Hepatocyte (in vitro differentiated cells): Measurements from ENCODE around the gene PDE8B. TPM values are rescaled to one million over a fixed set of nuclear protein-coding genes. Genes with fewer than 3 reads are reported as not detected.

Source experiments
- DNase-seq: peaks from one replicate; pipeline ENCODE4 v3.0.0-alpha.2; 2016; ENCODE audit warnings: low spot score
- H2AFZ ChIP-seq: fragments of 200-600 bp; sonication (generic); 2 replicates; pipeline ENCODE4 v1.6.0; 2016; ENCODE audit warnings: antibody characterized with exemption, mild to moderate bottlenecking
- H3K27ac ChIP-seq: fragments of 200-600 bp; sonication (generic); 2 replicates; pipeline ENCODE4 v1.5.1; 2016; ENCODE audit warnings: mild to moderate bottlenecking
- H3K27me3 ChIP-seq: fragments of 200-600 bp; sonication (generic); 2 replicates; pipeline ENCODE4 v1.6.1; 2016
- H3K36me3 ChIP-seq: fragments of 200-600 bp; sonication (generic); replicated peaks from 2 replicates; pipeline ENCODE4 v1.5.1; 2016; ENCODE audit warnings: low read depth; ENCODE audit not compliant: insufficient read depth
- H3K4me1 ChIP-seq: fragments of 200-600 bp; sonication (generic); 2 replicates; pipeline ENCODE4 v1.5.1; 2016; ENCODE audit warnings: mild to moderate bottlenecking, moderate library complexity; ENCODE audit not compliant: insufficient read depth
- H3K4me2 ChIP-seq: fragments of 200-600 bp; sonication (generic); 2 replicates; pipeline ENCODE4 v1.6.0; 2016
- H3K4me3 ChIP-seq: fragments of 200-600 bp; sonication (generic); 2 replicates; pipeline ENCODE4 v1.5.1; 2016; ENCODE audit warnings: mild to moderate bottlenecking
- H3K79me2 ChIP-seq: fragments of 200-600 bp; sonication (generic); 2 replicates; pipeline ENCODE4 v1.6.0; 2017; ENCODE audit warnings: mild to moderate bottlenecking
- H3K9me2 ChIP-seq: fragments of 200-600 bp; sonication (generic); replicated peaks from 2 replicates; pipeline ENCODE4 v1.6.0; 2017; ENCODE audit warnings: mild to moderate bottlenecking; ENCODE audit not compliant: insufficient read depth
- H3K9me3 ChIP-seq: fragments of 200-600 bp; sonication (generic); 2 replicates; pipeline ENCODE4 v1.5.1; 2016; ENCODE audit warnings: low read depth, mild to moderate bottlenecking
- H4K20me1 ChIP-seq: fragments of 200-600 bp; sonication (generic); 2 replicates; pipeline ENCODE4 v1.6.0; 2016; ENCODE audit warnings: mild to moderate bottlenecking; ENCODE audit not compliant: insufficient read depth, poor library complexity, severe bottlenecking
- CTCF ChIP-seq: fragments of 200-600 bp; sonication (generic); IDR thresholded peaks from 2 replicates; pipeline ENCODE4 v1.5.1; 2016; ENCODE audit warnings: antibody characterized with exemption, mild to moderate bottlenecking; ENCODE audit not compliant: poor library complexity
- EZH2 ChIP-seq: fragments of 200-600 bp; sonication (generic); IDR thresholded peaks from 2 replicates; pipeline ENCODE4 v1.6.1; 2016; ENCODE audit warnings: antibody characterized with exemption, mild to moderate bottlenecking, borderline replicate concordance
- EZH2phosphoT487 ChIP-seq: fragments of 200-600 bp; sonication (generic); IDR thresholded peaks from one replicate; pipeline ENCODE4 v1.6.1; 2018; ENCODE audit warnings: antibody characterized with exemption, mild to moderate bottlenecking, low read depth, moderate library complexity; ENCODE audit not compliant: unreplicated experiment, severe bottlenecking
- WGBS: methylation state at CpG from one replicate; pipeline ENCODE4 v1.1.6; 2016; ENCODE audit warnings: low lambda C conversion rate; ENCODE audit errors: missing lambda C conversion rate; 5-methylcytosine and 5-hydroxymethylcytosine counted together
- polyA plus RNA-seq: library from polyadenylated mRNA; unstranded; fragments of >200 nt; fragmentation: Nextera tagmentation; extraction: Ambion mirVana; gene quantifications from 2 replicates; pipeline ENCODE4 v1.2.1, GENCODE V29; 2016
- total RNA-seq: library from RNA; depleted of rRNA; stranded (reverse); fragments of >200 nt; gene quantifications from 2 replicates; pipeline ENCODE4 v1.2.3, GENCODE V29; 2014

The PDE8B gene
- total and polyA plus RNA-seq, 2 experiments from 2014 or later: 8.3 to 9.2 TPM

GRCh38 chr5:77231471-77232138, 21.1 kb downstream of the PDE8B start:
- DNase-seq: no peak
- Histone ChIP-seq H3K4me2 (no peak overlapping the region), H3K9me3 (no peaks in the 10 kb centered on the region), H2AFZ (no peak overlapping the region), H3K4me1 (no peaks in the 10 kb centered on the region), H3K79me2 (no peaks in the 10 kb centered on the region), H4K20me1 (no peaks in the 10 kb centered on the region), H3K9me2 (no peaks in the 10 kb centered on the region), H3K27me3 (no peaks in the 10 kb centered on the region), H3K4me3 (no peak overlapping the region), H3K36me3 (no peaks in the 10 kb centered on the region), H3K27ac (no peak overlapping the region)
- 62% methylated on average over 8 of the region's 8 CpGs for WGBS
- TF ChIP-seq EZH2phosphoT487: no peak
- TF ChIP-seq EZH2: no peak
- no peak for TF ChIP-seq CTCF

DNA sequence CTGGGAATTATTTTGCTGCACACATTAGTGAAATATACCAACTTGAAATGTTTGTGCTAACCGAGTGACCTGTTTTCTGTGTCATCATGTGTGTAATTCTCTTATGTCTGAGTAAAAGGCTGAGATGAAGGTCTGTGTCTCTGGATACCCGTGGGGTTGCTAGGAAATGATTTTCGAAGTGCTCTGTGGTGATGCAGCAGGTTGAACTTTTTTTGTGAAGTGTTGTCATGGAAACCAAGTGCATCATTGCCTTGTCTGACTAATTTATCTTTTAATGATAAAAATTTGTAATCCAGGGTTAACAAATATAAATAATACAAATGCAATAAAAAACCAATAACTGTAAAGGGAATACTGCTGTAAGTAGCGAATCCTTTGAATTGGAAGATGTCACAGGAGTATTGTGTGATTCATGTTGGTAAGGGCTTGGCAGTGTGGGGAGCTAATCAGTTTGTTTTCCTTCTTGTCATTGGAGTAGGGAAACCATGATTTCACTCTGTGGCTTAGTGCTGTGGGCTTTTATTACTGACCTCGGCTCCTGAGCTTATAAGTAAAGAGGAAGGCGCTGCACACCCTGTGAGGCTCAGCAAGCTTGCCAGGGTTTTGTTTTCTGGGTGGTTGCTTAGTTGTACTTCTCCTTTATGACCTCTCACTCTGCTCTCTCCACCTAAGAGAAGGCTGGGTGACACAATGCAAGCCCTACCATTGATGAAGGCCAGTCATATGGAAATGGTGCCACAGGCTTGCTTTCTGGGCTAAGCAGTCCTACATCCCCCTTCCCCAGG, 22.3 kb downstream of the PDE8B start:
- H3K27me3 ChIP-seq: no peaks in the 10 kb centered on the region
- TF ChIP-seq EZH2phosphoT487 (no peak), EZH2 (no peak), CTCF (no peak)
- H3K79me2 ChIP-seq: no peaks in the 10 kb centered on the region
- WGBS: 75% methylated on average over 6 of the region's 6 CpGs
- H3K9me2 ChIP-seq: no peaks in the 10 kb centered on the region
- no peak overlapping the region for H3K27ac ChIP-seq
- H3K4me2 ChIP-seq: no peak overlapping the region
- H3K4me3 ChIP-seq: no peak overlapping the region
- H4K20me1 ChIP-seq: no peaks in the 10 kb centered on the region
- H2AFZ ChIP-seq: no peak overlapping the region
- H3K36me3 ChIP-seq: no peaks in the 10 kb centered on the region
- DNase-seq: no peak
- no peaks in the 10 kb centered on the region for H3K4me1 ChIP-seq
- no peaks in the 10 kb centered on the region for H3K9me3 ChIP-seq

DNA sequence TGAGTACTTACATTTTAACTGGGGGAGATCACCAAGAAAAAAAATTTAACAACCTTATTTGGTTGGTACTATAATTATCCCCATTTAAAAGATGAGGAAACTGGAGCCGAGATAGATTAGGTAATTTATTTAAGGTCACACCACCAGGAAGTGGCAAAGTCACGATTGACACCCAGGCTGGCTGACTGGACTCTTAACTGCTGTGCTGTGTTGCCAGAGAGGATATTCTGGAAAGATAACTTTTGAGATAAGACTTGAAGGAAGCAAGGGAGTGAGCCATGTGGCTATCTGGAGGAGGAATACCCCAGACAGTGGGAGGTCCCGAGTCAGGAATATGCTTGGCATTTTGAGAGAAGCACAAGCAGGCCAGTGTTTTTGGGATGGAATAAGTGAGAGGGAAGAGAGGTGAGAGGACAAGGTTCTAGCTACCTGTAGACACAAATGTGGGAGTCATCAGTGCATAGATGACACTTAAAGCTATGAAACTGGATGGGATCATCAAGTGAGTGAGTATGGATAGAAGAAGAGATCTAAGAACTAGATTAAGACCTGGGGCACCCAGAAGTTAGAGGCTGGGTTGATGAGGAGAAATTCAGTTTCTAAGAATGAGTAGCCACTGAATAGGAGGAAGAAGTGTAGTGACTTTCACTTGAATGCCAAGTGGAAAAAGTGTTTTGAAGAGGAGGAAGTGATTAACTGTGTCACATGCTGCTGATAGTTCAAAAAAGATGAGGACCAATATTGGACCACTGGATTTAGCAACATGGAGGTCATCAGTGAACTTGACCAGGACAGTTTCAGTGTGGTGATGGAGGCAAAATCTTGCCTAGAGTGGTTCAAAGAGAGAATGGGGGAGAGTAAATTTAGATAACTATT, 25.6 kb downstream of the PDE8B start:
- no peak overlapping the region for H3K4me2 ChIP-seq

More for the DNA sequence above, 25.6 kb downstream of the PDE8B start:
- H2AFZ ChIP-seq: no peak overlapping the region
- no peaks in the 10 kb centered on the region for H3K36me3 ChIP-seq
- WGBS: 71% methylated on average over 3 of the region's 3 CpGs
- H3K4me3 ChIP-seq: no peak overlapping the region
- H3K4me1 ChIP-seq: no peaks in the 10 kb centered on the region
- no peaks in the 10 kb centered on the region for H3K9me3 ChIP-seq
- H3K9me2 ChIP-seq: no peaks in the 10 kb centered on the region
- H3K27ac ChIP-seq: no peak overlapping the region
- DNase-seq: no peak
- no peaks in the 10 kb centered on the region for H3K79me2 ChIP-seq
- no peak for TF ChIP-seq EZH2
- no peak for TF ChIP-seq EZH2phosphoT487
- no peak for TF ChIP-seq CTCF
- no peaks in the 10 kb centered on the region for H3K27me3 ChIP-seq
- no peaks in the 10 kb centered on the region for H4K20me1 ChIP-seq
